BE2C (cell line): ENCODE measurements around the gene ZCCHC9.
"Not testable (repeated sequence)": the region's sequence is repeated elsewhere in the genome, so short reads cannot be mapped to it uniquely, and the experiment has no call there.

Experiments used
- DNase-seq: peaks from one replicate; pipeline ENCODE4 v3.0.0-alpha.2; 2020
- H3K27me3 ChIP-seq: fragments of 250-450 bp; sonication (Bioruptor Pico); 2 replicates; pipeline ENCODE4 v1.5.1; 2020; ENCODE audit warnings: mild to moderate bottlenecking
- H3K36me3 ChIP-seq: fragments of 250-450 bp; sonication (Bioruptor Pico); 2 replicates; pipeline ENCODE4 v1.5.1; 2020; ENCODE audit warnings: mild to moderate bottlenecking
- H3K4me1 ChIP-seq: fragments of 250-450 bp; sonication (Bioruptor Pico); 2 replicates; pipeline ENCODE4 v1.5.1; 2020
- H3K4me3 ChIP-seq: 2 replicates; pipeline ENCODE4 v1.5.1; 2011; ENCODE audit warnings: low read depth, low read length
- H3K9me3 ChIP-seq: fragments of 250-450 bp; sonication (Bioruptor Pico); 2 replicates; pipeline ENCODE4 v1.5.1; 2020
- TF ChIP-seq, protein P1 (sequence below): IDR thresholded peaks from 2 replicates; pipeline ENCODE4 v1.5.1; 2012; ENCODE audit warnings: mild to moderate bottlenecking, low read depth, low read length

Gene ZCCHC9

GRCh38 chr5:81334304-81335061 lies 33.1 kb downstream of the ZCCHC9 start:
- peak overlapping the region; percentile 42 for H3K4me3 ChIP-seq
- no peaks in the 10 kb centered on the region for H3K9me3 ChIP-seq
- H3K27me3 ChIP-seq: no peaks in the 10 kb centered on the region
- TF ChIP-seq, protein P1, sequence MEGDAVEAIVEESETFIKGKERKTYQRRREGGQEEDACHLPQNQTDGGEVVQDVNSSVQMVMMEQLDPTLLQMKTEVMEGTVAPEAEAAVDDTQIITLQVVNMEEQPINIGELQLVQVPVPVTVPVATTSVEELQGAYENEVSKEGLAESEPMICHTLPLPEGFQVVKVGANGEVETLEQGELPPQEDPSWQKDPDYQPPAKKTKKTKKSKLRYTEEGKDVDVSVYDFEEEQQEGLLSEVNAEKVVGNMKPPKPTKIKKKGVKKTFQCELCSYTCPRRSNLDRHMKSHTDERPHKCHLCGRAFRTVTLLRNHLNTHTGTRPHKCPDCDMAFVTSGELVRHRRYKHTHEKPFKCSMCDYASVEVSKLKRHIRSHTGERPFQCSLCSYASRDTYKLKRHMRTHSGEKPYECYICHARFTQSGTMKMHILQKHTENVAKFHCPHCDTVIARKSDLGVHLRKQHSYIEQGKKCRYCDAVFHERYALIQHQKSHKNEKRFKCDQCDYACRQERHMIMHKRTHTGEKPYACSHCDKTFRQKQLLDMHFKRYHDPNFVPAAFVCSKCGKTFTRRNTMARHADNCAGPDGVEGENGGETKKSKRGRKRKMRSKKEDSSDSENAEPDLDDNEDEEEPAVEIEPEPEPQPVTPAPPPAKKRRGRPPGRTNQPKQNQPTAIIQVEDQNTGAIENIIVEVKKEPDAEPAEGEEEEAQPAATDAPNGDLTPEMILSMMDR: no peak
- H3K36me3 ChIP-seq: no peaks in the 10 kb centered on the region
- peak; percentile 14 for DNase-seq
- H3K4me1 ChIP-seq: peaks cover 8% of the 10 kb centered on the region

GRCh38 chr5:81335946-81336345 lies 34.6 kb downstream of the ZCCHC9 start:
- no peaks in the 10 kb centered on the region for H3K9me3 ChIP-seq
- DNase-seq: no peak
- H3K27me3 ChIP-seq: no peaks in the 10 kb centered on the region
- H3K4me1 ChIP-seq: peaks cover 8% of the 10 kb centered on the region
- H3K4me3 ChIP-seq: no peak overlapping the region
- TF ChIP-seq, protein P1: no peak
- H3K36me3 ChIP-seq: no peaks in the 10 kb centered on the region

- TF ChIP-seq, protein P1: no peak
- Histone ChIP-seq H3K27me3 (no peaks in the 10 kb centered on the region), H3K36me3 (no peaks in the 10 kb centered on the region), H3K4me3 (no peak overlapping the region), H3K4me1 (peaks cover 8% of the 10 kb centered on the region), H3K9me3 (no peaks in the 10 kb centered on the region)
- no peak for DNase-seq
These were observed 35.2 kb downstream of the ZCCHC9 start for GRCh38 chr5:81336556-81336955.

DNA sequence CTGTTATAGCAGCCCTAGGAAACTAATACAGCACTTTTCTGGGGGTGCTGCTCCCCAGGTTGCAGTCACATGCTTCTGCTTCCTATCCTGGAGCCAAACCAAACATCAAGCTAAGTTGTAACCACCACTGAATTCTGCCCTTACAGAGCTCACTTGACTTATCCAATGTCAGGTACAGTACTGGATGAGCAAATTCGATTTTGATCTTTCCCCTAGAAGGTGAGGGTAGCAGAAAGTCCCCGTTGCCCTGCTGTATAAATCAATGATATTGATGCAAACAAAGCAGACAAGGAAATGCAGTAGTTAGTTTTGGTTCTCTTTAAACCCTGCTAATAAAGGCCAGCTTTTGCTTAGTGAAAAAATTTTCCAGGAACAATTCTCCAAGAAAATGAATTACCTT lies 36.4 kb downstream of the ZCCHC9 start:
- Histone ChIP-seq H3K36me3 (no peaks in the 10 kb centered on the region), H3K4me3 (no peak overlapping the region), H3K27me3 (no peaks in the 10 kb centered on the region), H3K9me3 (no peaks in the 10 kb centered on the region), H3K4me1 (peaks cover 8% of the 10 kb centered on the region)
- TF ChIP-seq, protein P1: no peak
- DNase-seq: no peak

- not testable (repeated sequence) for H3K9me3 ChIP-seq, DNase-seq, H3K36me3 ChIP-seq, H3K27me3 ChIP-seq, H3K4me3 ChIP-seq, H3K4me1 ChIP-seq
These were observed 36.8 kb downstream of the ZCCHC9 start for GRCh38 chr5:81338213-81338612.

DNA sequence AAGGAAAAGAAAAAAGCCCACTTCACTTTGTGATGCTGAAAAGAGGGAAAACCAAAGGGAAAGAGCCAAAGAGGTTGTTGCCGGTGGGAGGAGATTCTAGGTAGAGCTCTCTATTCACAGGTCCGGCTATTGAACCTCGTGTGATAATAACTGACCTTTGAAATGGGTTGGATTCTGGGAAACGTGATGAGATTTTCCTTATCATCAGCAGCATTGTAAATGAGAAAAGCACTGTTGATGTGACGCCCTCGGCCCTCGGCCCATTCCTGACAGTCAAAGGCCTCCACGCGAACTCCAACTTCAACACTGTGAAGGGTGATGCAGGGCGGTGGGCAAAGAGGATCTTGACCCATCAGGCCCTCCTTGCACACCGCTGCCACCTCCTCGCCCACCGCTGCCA lies 43.3 kb downstream of the ZCCHC9 start:
- Histone ChIP-seq H3K9me3 (no peaks in the 10 kb centered on the region), H3K4me3 (no peak overlapping the region), H3K36me3 (no peaks in the 10 kb centered on the region), H3K27me3 (no peaks in the 10 kb centered on the region), H3K4me1 (0 out of 2 replicates have a peak, but pooled peaks cover 3% of the 10 kb centered on the region)
- TF ChIP-seq, protein P1: no peak
- no peak for DNase-seq
